Measurements from ENCODE around the gene CXADR. TPM values are rescaled to one million over a fixed set of nuclear protein-coding genes. Genes with fewer than 3 reads are reported as not detected.
A peak's percentile ranks its signal among the peaks of the same experiment; 100 is the strongest.

CXADR gene
- total RNA-seq, 1 experiment from 2014 or later = 7.9 TPM

DNA sequence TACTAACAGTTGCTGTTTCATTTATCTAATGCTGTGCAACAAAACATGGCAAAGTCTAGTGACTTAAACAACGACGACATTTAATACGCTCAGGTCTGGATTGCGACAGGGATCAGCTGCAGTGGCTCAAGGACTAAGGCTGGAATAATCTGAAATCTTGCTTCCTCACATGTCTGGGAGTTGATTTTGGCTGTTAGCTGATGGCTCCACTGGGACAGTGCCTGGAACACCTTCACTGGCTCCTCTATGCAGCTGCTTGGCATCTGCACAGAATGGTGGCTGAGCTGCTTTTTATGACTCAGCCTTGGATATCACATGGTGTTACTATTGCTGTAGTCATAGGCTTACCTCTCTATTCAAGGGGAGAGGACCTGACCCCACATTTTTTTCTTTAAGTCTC lies 123.9 kb downstream of the CXADR start:
- Mint-ChIP-seq H3K9me3 (ENCODE audit: unreplicated experiment) (no peaks in the 10 kb centered on the region), H3K27me3 (ENCODE audit: insufficient read depth, unreplicated experiment) (no peaks in the 10 kb centered on the region), H3K27ac (ENCODE audit: low read depth, unreplicated experiment) (no peak overlapping the region), H3K4me3 (ENCODE audit: unreplicated experiment) (no peak overlapping the region), H3K4me1 (ENCODE audit: insufficient read depth, unreplicated experiment) (no peaks in the 10 kb centered on the region), H3K36me3 (ENCODE audit: insufficient read depth, unreplicated experiment) (no peaks in the 10 kb centered on the region)
- peak; percentile 4 for DNase-seq (ENCODE audit: unreplicated experiment)
- TF ChIP-seq, protein P1, sequence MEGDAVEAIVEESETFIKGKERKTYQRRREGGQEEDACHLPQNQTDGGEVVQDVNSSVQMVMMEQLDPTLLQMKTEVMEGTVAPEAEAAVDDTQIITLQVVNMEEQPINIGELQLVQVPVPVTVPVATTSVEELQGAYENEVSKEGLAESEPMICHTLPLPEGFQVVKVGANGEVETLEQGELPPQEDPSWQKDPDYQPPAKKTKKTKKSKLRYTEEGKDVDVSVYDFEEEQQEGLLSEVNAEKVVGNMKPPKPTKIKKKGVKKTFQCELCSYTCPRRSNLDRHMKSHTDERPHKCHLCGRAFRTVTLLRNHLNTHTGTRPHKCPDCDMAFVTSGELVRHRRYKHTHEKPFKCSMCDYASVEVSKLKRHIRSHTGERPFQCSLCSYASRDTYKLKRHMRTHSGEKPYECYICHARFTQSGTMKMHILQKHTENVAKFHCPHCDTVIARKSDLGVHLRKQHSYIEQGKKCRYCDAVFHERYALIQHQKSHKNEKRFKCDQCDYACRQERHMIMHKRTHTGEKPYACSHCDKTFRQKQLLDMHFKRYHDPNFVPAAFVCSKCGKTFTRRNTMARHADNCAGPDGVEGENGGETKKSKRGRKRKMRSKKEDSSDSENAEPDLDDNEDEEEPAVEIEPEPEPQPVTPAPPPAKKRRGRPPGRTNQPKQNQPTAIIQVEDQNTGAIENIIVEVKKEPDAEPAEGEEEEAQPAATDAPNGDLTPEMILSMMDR (IDR thresholded peaks at IDR 0.05; ENCODE audit: unreplicated experiment) = no peak
- POLR2A ChIA-PET = no interaction called here
- CTCF ChIA-PET = no interaction called here
- no TSS peak for BruUV-seq (replicated peaks)
- intact Hi-C loops (cut with micrococcal nuclease) = no loop called here

DNA sequence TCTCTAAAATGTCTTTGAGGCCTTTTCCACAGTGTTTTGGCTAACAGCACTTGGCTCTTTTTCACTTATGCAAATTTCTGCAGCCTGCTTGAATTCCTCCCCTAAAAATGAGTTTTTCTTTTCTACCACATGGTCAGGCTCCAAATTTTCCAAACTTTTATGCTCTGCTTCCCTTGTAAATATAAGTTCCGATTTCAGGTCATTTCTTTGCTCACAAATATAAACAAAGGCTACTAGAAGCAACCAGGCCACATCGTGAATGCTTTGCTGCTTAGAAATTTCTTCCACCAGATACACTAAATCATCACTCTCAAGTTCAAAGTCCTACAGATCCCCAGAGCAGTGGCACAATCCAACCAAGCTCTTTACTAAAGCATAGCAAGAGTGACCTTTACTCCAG lies 128.0 kb downstream of the CXADR start:
- BruUV-seq (replicated peaks) = no TSS peak
- no peak overlapping the region for H3K4me3 Mint-ChIP-seq (ENCODE audit: unreplicated experiment)
- TF ChIP-seq, protein P1 (IDR thresholded peaks at IDR 0.05; ENCODE audit: unreplicated experiment) = no peak
- POLR2A ChIA-PET = interaction anchor here (0.7 kb wide), 1 partner anchor 20 kb away, joined by 3 read pairs; no protein-coding TSS in a partner anchor
- H3K9me3 Mint-ChIP-seq (ENCODE audit: unreplicated experiment) = no peaks in the 10 kb centered on the region
- CTCF ChIA-PET = no interaction called here
- DNase-seq (ENCODE audit: unreplicated experiment) = no peak
- H3K36me3 Mint-ChIP-seq (ENCODE audit: insufficient read depth, unreplicated experiment) = no peaks in the 10 kb centered on the region
- intact Hi-C loops (cut with micrococcal nuclease) = loop anchor here (1.0 kb wide), 1 partner anchor 26 kb away; no protein-coding TSS in a partner anchor
- no peak overlapping the region for H3K27ac Mint-ChIP-seq (ENCODE audit: low read depth, unreplicated experiment)
- no peaks in the 10 kb centered on the region for H3K4me1 Mint-ChIP-seq (ENCODE audit: insufficient read depth, unreplicated experiment)
- no peaks in the 10 kb centered on the region for H3K27me3 Mint-ChIP-seq (ENCODE audit: insufficient read depth, unreplicated experiment)

Other genes starting within 250 kb of the CXADR start
- gene BTG3, start 99.9 kb downstream of the CXADR start, total RNA-seq (2022) = 53.5 and 57.0 TPM in 2 replicates

Data from MCF 10A (cell line).